Right lobe of liver (tissue), 6 donors: ENCODE results near the gene S100B. TPM values are rescaled to one million over a fixed set of nuclear protein-coding genes. Genes with fewer than 3 reads are reported as not detected.

Experiments used
- ATAC-seq, 4 donors: fragments of 200-7000 bp; cut with Tn5 transposase; one replicate each; pipeline ENCODE4 v1.9.1; 2020; ENCODE audit warnings: mild to moderate bottlenecking in 4 of 4, moderate library complexity in 4 of 4
- DNase-seq, 3 donors: peaks; one replicate each; pipeline ENCODE4 v3.0.0-alpha.2; 2020
- H3K27ac ChIP-seq, 3 donors: fragments of 200-600 bp; one replicate each; pipeline ENCODE4 v1.8.0; 2022
- H3K27me3 ChIP-seq, 2 donors: fragments of 200-600 bp; one replicate each; pipeline ENCODE4 v1.8.0; 2022
- H3K36me3 ChIP-seq, 4 donors: fragments of 200-600 bp; sonication (generic) in 1 of 4; one replicate each; pipeline versions ENCODE4 v1.5.1 to v1.8.0; 2017 to 2022; ENCODE audit warnings: control low read depth in 1 of 4
- H3K4me1 ChIP-seq, 4 donors: fragments of 200-600 bp; sonication (generic) in 1 of 4; one replicate each; pipeline versions ENCODE4 v1.5.1 to v1.8.0; 2017 to 2022; ENCODE audit warnings: control low read depth in 1 of 4
- H3K4me3 ChIP-seq, 3 donors: fragments of 200-600 bp; one replicate each; pipeline ENCODE4 v1.8.0; 2022
- H3K9me3 ChIP-seq, 4 donors: fragments of 200-600 bp; sonication (generic) in 1 of 4; one replicate each; pipeline versions ENCODE4 v1.5.1 to v1.8.0; 2017 to 2022; ENCODE audit warnings: control low read depth in 1 of 4
- POLR2A ChIP-seq: fragments of 450-650 bp; IDR thresholded peaks from one replicate; pipeline ENCODE4 v1.6.1; 2017; ENCODE audit warnings: antibody characterized with exemption, mild to moderate bottlenecking
- WGBS: methylation state at CpG from one replicate; pipeline ENCODE4 v1.1.6; 2018; ENCODE audit warnings: low coverage, low lambda C conversion rate; ENCODE audit not compliant: insufficient coverage; ENCODE audit errors: missing lambda C conversion rate; 5-methylcytosine and 5-hydroxymethylcytosine counted together
- intact Hi-C, 2 donors: fragments of 100-400 bp; cut with DNase I; formaldehyde crosslinking; loops; one replicate each; pipeline versions ENCODE4 v1.11.2 to v1.14.1; 2022
- total RNA-seq, 6 experiments: library from RNA; depleted of rRNA in 2 of 6; stranded (reverse); fragments of >200 nt in 2 of 6; fragmentation: NEBNext Ultra II Directional in 3 of 6; extraction: Animal tissue kit (Norgen Biotek cat#: 25700) in 3 of 6; gene quantifications; one replicate each; pipeline versions ENCODE4 v1.1.0 to v1.2.4, GENCODE V29; 2016 to 2023
- TF ChIP-seq, protein P1 (sequence below), 4 donors: fragments of 200-600 bp in 3 of 4; fragments of 450-650 bp in 1 of 4; IDR thresholded peaks; one replicate each; pipeline versions ENCODE4 v1.5.1 to v1.8.0; 2016 to 2022; ENCODE audit warnings: antibody characterized with exemption in 4 of 4, mild to moderate bottlenecking in 2 of 4
- donor health status: DM: no; HTN: yes; CAD: no.
- donor health status: DM: no; HTN: no; CAD: no.
- donor health status: DM: no; HTN: no; CAD: no.
- donor health status: DM: no; HTN: yes; CAD: no.
- donor health status: DM: no; HTN: yes; CAD: no.

S100B gene
- total RNA-seq, 6 experiments from 2014 or later = 0.49 to 0.78 (median 0.62) TPM; not detected in 3

- TF ChIP-seq, protein P1, sequence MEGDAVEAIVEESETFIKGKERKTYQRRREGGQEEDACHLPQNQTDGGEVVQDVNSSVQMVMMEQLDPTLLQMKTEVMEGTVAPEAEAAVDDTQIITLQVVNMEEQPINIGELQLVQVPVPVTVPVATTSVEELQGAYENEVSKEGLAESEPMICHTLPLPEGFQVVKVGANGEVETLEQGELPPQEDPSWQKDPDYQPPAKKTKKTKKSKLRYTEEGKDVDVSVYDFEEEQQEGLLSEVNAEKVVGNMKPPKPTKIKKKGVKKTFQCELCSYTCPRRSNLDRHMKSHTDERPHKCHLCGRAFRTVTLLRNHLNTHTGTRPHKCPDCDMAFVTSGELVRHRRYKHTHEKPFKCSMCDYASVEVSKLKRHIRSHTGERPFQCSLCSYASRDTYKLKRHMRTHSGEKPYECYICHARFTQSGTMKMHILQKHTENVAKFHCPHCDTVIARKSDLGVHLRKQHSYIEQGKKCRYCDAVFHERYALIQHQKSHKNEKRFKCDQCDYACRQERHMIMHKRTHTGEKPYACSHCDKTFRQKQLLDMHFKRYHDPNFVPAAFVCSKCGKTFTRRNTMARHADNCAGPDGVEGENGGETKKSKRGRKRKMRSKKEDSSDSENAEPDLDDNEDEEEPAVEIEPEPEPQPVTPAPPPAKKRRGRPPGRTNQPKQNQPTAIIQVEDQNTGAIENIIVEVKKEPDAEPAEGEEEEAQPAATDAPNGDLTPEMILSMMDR (IDR thresholded peaks at IDR 0.05) = no peak
- no peak for TF ChIP-seq POLR2A
- no peak overlapping the region for H3K27ac ChIP-seq
- DNase-seq = peak in 1 of 3 donors; percentile 69
These were observed 1.0 kb upstream of the S100B start for GRCh38 chr21:46605767-46606426.

GRCh38 chr21:46604329-46604974 is 430 bp downstream of the S100B start:
- H3K27me3 ChIP-seq = no peaks in the 10 kb centered on the region
- TF ChIP-seq, protein P1 (IDR thresholded peaks at IDR 0.05) = no peak
- no peak for TF ChIP-seq POLR2A
- H3K4me3 ChIP-seq = no peak overlapping the region
- H3K27ac ChIP-seq = no peak overlapping the region
- WGBS = 46% methylated on average over 8 of the region's 9 CpGs
- no peaks in the 10 kb centered on the region for H3K9me3 ChIP-seq
- ATAC-seq (no peak), DNase-seq (no peak)
- no peaks in the 10 kb centered on the region for H3K4me1 ChIP-seq
- H3K36me3 ChIP-seq = no peaks in the 10 kb centered on the region
- intact Hi-C loops = no loop called here

More at GRCh38 chr21:46605767-46606426, 1.0 kb upstream of the S100B start:
- 59% methylated on average over 6 of the region's 14 CpGs for WGBS
- no peaks in the 10 kb centered on the region for H3K4me1 ChIP-seq
- ATAC-seq = peak; percentile 73 to 85 (median 78)
- H3K27me3 ChIP-seq = no peaks in the 10 kb centered on the region
- H3K36me3 ChIP-seq = no peaks in the 10 kb centered on the region
- H3K4me3 ChIP-seq = no peak overlapping the region
- intact Hi-C loops = no loop called here
- no peaks in the 10 kb centered on the region for H3K9me3 ChIP-seq

- H3K27ac ChIP-seq = no peak overlapping the region
- no peaks in the 10 kb centered on the region for H3K27me3 ChIP-seq
- 62% methylated on average over 6 of the region's 9 CpGs for WGBS
- intact Hi-C loops = no loop called here
- no peak for ATAC-seq
- no peaks in the 10 kb centered on the region for H3K9me3 ChIP-seq
- DNase-seq = no peak
- no peak overlapping the region for H3K4me3 ChIP-seq
- no peak for TF ChIP-seq POLR2A
- TF ChIP-seq, protein P1 (IDR thresholded peaks at IDR 0.05) = no peak
- no peaks in the 10 kb centered on the region for H3K36me3 ChIP-seq
- no peaks in the 10 kb centered on the region for H3K4me1 ChIP-seq
These were observed 1.7 kb downstream of the S100B start for GRCh38 chr21:46603228-46603627.

- intact Hi-C loops = no loop called here
- Histone ChIP-seq H3K27me3 (no peaks in the 10 kb centered on the region), H3K4me1 (no peaks in the 10 kb centered on the region), H3K27ac (no peak overlapping the region), H3K36me3 (no peaks in the 10 kb centered on the region), H3K4me3 (no peak overlapping the region), H3K9me3 (no peaks in the 10 kb centered on the region)
- ATAC-seq = no peak
- DNase-seq = no peak
- TF ChIP-seq, protein P1 (IDR thresholded peaks at IDR 0.05) = no peak
- TF ChIP-seq POLR2A = no peak
- WGBS = 14% methylated on average over 2 of the region's 9 CpGs
These were observed 3.9 kb downstream of the S100B start for GRCh38 chr21:46600978-46601377.
